Aorta (tissue), 5 donors: Measurements from ENCODE around the gene VGLL3. TPM values are rescaled to one million over a fixed set of nuclear protein-coding genes. Genes with fewer than 3 reads are reported as not detected.
A peak's percentile ranks its signal among the peaks of the same experiment; 100 is the strongest.

Experiments used
- ATAC-seq: fragments of 200-7000 bp; cut with Tn5 transposase; one replicate; pipeline ENCODE4 v1.9.1; 2022; ENCODE audit warnings: moderate library complexity; ENCODE audit not compliant: low FRiP score
- DNase-seq, 2 donors: peaks; one replicate each; pipeline ENCODE4 v3.0.0-alpha.2; 2020
- H3K27ac ChIP-seq, 2 donors: one replicate each; pipeline ENCODE4 v1.5.1; 2013; ENCODE audit warnings: low read length in 2 of 2, mild to moderate bottlenecking in 2 of 2, moderate library complexity in 2 of 2, control low read depth in 1 of 2, inconsistent platforms in 1 of 2, low read depth in 1 of 2
- H3K27me3 ChIP-seq, 2 donors: one replicate each; pipeline ENCODE4 v1.6.1; 2013; ENCODE audit warnings: control low read depth in 1 of 2, low read length in 1 of 2, mild to moderate bottlenecking in 1 of 2, moderate library complexity in 1 of 2; ENCODE audit not compliant: insufficient read depth in 2 of 2, control insufficient read depth in 1 of 2
- H3K36me3 ChIP-seq, 2 donors: one replicate each; pipeline ENCODE4 v1.6.1; 2013; ENCODE audit warnings: control low read depth in 1 of 2, low read length in 1 of 2, mild to moderate bottlenecking in 1 of 2; ENCODE audit not compliant: insufficient read depth in 2 of 2, control insufficient read depth in 1 of 2
- H3K4me1 ChIP-seq, 2 donors: one replicate each; pipeline ENCODE4 v1.6.1; 2013; ENCODE audit warnings: low read length in 2 of 2, control low read depth in 1 of 2, mild to moderate bottlenecking in 1 of 2, moderate library complexity in 1 of 2; ENCODE audit not compliant: insufficient read depth in 2 of 2, control insufficient read depth in 1 of 2
- H3K4me3 ChIP-seq, 2 donors: one replicate each; pipeline ENCODE4 v1.5.1; 2013; ENCODE audit warnings: low read length in 2 of 2, control low read depth in 1 of 2, mild to moderate bottlenecking in 1 of 2
- H3K9me3 ChIP-seq: one replicate; pipeline ENCODE4 v1.6.1; 2013; ENCODE audit warnings: mild to moderate bottlenecking, low read length; ENCODE audit not compliant: control insufficient read depth
- WGBS, 2 donors: extraction: QIAGEN DNeasy Blood & Tissue Kit; methylation state at CpG; one replicate each; pipeline ENCODE4 v1.1.7; 2013; 5-methylcytosine and 5-hydroxymethylcytosine counted together
- intact Hi-C, 2 donors: fragments of 100-400 bp; cut with DNase I; formaldehyde crosslinking; loops; one replicate each; pipeline versions ENCODE4 v1.14.2 to v1.15.0; 2022
- polyA plus RNA-seq, 2 donors: library from polyadenylated mRNA; stranded (reverse); fragments of 200-250 nt; gene quantifications; one replicate each; pipeline ENCODE4 v1.2.3, GENCODE V29; 2013
- total RNA-seq, 2 donors: library from RNA; stranded (reverse); fragmentation: NEBNext Ultra II Directional; extraction: Animal tissue kit (Norgen Biotek cat#: 25700); gene quantifications; one replicate each; pipeline ENCODE4 v1.2.1, GENCODE V29; 2021
- donor health status: healthy with polysubstance abuse.
- donor health status: Bipolar disorder and iron deficiency.
- donor health status: DM: no; HTN: no; CAD: no.
- donor health status: DM: no; HTN: no; CAD: no.
- donor health status: DM: yes; HTN: yes; CAD: no.

Gene VGLL3
- total and polyA plus RNA-seq, 4 donors: 10.8 to 155 (median 30.5) TPM

- no peaks in the 10 kb centered on the region for H3K9me3 ChIP-seq
- no peak overlapping the region for H3K4me3 ChIP-seq
- H3K27ac ChIP-seq: no peak overlapping the region
- DNase-seq: no peak
- intact Hi-C loops: no loop called here
- no peaks in the 10 kb centered on the region for H3K36me3 ChIP-seq
- ATAC-seq: no peak
- no peaks in the 10 kb centered on the region for H3K4me1 ChIP-seq
- H3K27me3 ChIP-seq: no peaks in the 10 kb centered on the region
These were observed 39.6 kb downstream of the VGLL3 start for GRCh38 chr3:86951322-86951721.

- intact Hi-C loops: no loop called here
- Histone ChIP-seq H3K4me3 (no peak overlapping the region), H3K27ac (no peak overlapping the region), H3K36me3 (no peaks in the 10 kb centered on the region), H3K27me3 (no peaks in the 10 kb centered on the region), H3K4me1 (no peaks in the 10 kb centered on the region), H3K9me3 (no peaks in the 10 kb centered on the region)
- ATAC-seq (no peak), DNase-seq (no peak)
- WGBS, 2 donors: 91 to 95% methylated on average over 3 of the region's 3 CpGs
These were observed 40.2 kb downstream of the VGLL3 start for GRCh38 chr3:86950717-86951116.

- Histone ChIP-seq H3K9me3 (no peaks in the 10 kb centered on the region), H3K4me3 (no peak overlapping the region), H3K4me1 (no peaks in the 10 kb centered on the region), H3K36me3 (no peaks in the 10 kb centered on the region), H3K27ac (no peak overlapping the region), H3K27me3 (no peaks in the 10 kb centered on the region)
- no peak for ATAC-seq
- no peak for DNase-seq
- intact Hi-C loops: no loop called here
These were observed 41.1 kb downstream of the VGLL3 start for GRCh38 chr3:86949850-86950249.

- no peaks in the 10 kb centered on the region for H3K27me3 ChIP-seq
- no peak overlapping the region for H3K4me3 ChIP-seq
- DNase-seq (no peak), ATAC-seq (no peak)
- H3K9me3 ChIP-seq: no peaks in the 10 kb centered on the region
- WGBS, 2 donors: 68 to 85% methylated on average over 1 of the region's 1 CpG
- H3K36me3 ChIP-seq: no peaks in the 10 kb centered on the region
- H3K27ac ChIP-seq: no peak overlapping the region
- no peaks in the 10 kb centered on the region for H3K4me1 ChIP-seq
- intact Hi-C loops: no loop called here
These were observed 42.1 kb downstream of the VGLL3 start for GRCh38 chr3:86948822-86949221.

- H3K9me3 ChIP-seq: no peaks in the 10 kb centered on the region
- WGBS, 2 donors: 84 to 90% methylated on average over 3 of the region's 3 CpGs
- H3K4me1 ChIP-seq: peaks cover 0 to 5% of the 10 kb centered on the region in 2 donors
- no peaks in the 10 kb centered on the region for H3K27me3 ChIP-seq
- no peak overlapping the region for H3K27ac ChIP-seq
- no peak overlapping the region for H3K4me3 ChIP-seq
- intact Hi-C loops: no loop called here
- ATAC-seq (no peak), DNase-seq (no peak)
- no peaks in the 10 kb centered on the region for H3K36me3 ChIP-seq
These were observed 48.7 kb downstream of the VGLL3 start for GRCh38 chr3:86942206-86942605.

DNA sequence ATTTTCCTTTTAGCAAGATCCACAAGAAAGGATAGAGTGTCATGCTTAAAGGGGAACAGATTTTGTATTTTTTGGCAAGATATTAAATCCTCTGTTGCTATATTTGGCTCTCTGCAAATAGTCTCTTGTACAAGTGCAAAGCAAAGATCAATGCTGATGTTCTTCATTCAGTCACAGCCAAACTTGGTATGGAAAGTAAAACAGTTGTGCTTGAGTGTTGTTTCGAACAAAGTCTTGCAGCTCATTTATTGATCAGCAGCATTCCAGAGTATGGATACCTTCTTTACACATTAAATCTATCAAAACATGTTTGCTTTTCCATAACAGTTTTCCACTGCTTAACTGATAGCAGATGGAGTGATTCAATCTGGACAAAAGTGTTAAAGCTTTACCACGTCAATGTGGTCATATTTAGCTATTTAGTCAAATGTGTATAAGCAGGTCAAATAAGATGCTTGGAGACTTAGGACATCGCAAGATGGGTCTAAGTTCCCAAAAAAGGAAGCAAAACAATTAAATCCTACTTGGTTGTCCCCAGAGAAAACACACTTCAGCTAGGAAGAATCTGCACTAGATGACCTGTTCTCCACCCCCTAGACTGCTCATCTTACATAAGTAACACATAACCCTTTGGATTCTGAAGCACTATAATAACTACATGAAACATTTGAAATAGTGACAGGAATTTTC is 52.4 kb downstream of the VGLL3 start:
- ATAC-seq: peak; percentile 52
- no peak for DNase-seq
- Histone ChIP-seq H3K4me3 (no peak overlapping the region), H3K9me3 (no peaks in the 10 kb centered on the region), H3K4me1 (peaks cover 0 to 5% of the 10 kb centered on the region in 2 donors), H3K27ac (no peak overlapping the region), H3K36me3 (no peaks in the 10 kb centered on the region), H3K27me3 (no peaks in the 10 kb centered on the region)
- intact Hi-C loops: loop anchor here (5.0 kb wide), 2 partner anchors 44 to 49 kb away; no protein-coding TSS in a partner anchor
- WGBS, 2 donors: 26 to 28% methylated on average over 3 of the region's 3 CpGs

GRCh38 chr3:86937306-86937791 is 53.6 kb downstream of the VGLL3 start:
- DNase-seq: peak in 1 of 2 donors; percentile 64

DNA sequence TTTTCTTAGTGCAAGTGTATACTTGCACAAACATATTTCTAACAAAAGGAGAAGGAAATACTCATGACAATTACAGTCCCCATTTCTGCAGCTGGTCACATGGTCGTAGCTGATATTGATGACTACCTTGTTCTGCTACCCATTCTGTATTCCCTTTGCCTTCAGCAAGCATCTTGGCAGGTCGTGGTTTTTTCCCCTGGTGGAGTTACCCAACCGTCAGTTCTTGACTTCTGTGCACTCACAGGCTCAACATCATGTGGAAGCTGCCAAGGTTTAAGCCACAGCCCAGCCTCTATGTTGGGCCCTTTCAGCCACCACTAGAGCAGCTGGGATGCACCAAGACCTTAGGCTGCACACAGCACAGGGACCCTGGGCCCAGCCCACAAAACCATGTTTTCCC is 56.1 kb downstream of the VGLL3 start:
- Histone ChIP-seq H3K27ac (no peak overlapping the region), H3K4me1 (peaks cover 0 to 5% of the 10 kb centered on the region in 2 donors), H3K9me3 (no peaks in the 10 kb centered on the region), H3K36me3 (no peaks in the 10 kb centered on the region), H3K27me3 (no peaks in the 10 kb centered on the region), H3K4me3 (no peak overlapping the region)
- intact Hi-C loops: loop anchor here (5.0 kb wide), 2 partner anchors 47 to 52 kb away; no protein-coding TSS in a partner anchor
- no peak for DNase-seq
- ATAC-seq: no peak
- WGBS, 2 donors: 81 to 85% methylated on average over 3 of the region's 3 CpGs

More at GRCh38 chr3:86937306-86937791, 53.6 kb downstream of the VGLL3 start:
- Histone ChIP-seq H3K27me3 (no peaks in the 10 kb centered on the region), H3K9me3 (no peaks in the 10 kb centered on the region), H3K4me3 (no peak overlapping the region), H3K36me3 (no peaks in the 10 kb centered on the region), H3K4me1 (peaks cover 0 to 5% of the 10 kb centered on the region in 2 donors), H3K27ac (peak overlapping the region; percentile 57 to 83)
- intact Hi-C loops: loop anchor here (5.0 kb wide), 2 partner anchors 45 to 50 kb away; no protein-coding TSS in a partner anchor
- ATAC-seq: peak; percentile 68
- 8 to 9% methylated on average over 6 of the region's 6 CpGs for WGBS, 2 donors

- ATAC-seq: no peak
- H3K4me1 ChIP-seq: no peaks in the 10 kb centered on the region
- DNase-seq: no peak
- H3K27me3 ChIP-seq: no peaks in the 10 kb centered on the region
- intact Hi-C loops: no loop called here
- H3K27ac ChIP-seq: no peak overlapping the region
- 81 to 85% methylated on average over 3 of the region's 3 CpGs for WGBS, 2 donors
- H3K36me3 ChIP-seq: no peaks in the 10 kb centered on the region
- no peaks in the 10 kb centered on the region for H3K9me3 ChIP-seq
- H3K4me3 ChIP-seq: no peak overlapping the region
These were observed 60.1 kb downstream of the VGLL3 start for GRCh38 chr3:86930831-86931230.
